ENCODE results near the gene RGMA.

RGMA gene, protein sequence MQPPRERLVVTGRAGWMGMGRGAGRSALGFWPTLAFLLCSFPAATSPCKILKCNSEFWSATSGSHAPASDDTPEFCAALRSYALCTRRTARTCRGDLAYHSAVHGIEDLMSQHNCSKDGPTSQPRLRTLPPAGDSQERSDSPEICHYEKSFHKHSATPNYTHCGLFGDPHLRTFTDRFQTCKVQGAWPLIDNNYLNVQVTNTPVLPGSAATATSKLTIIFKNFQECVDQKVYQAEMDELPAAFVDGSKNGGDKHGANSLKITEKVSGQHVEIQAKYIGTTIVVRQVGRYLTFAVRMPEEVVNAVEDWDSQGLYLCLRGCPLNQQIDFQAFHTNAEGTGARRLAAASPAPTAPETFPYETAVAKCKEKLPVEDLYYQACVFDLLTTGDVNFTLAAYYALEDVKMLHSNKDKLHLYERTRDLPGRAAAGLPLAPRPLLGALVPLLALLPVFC
- total RNA-seq, result 0 to 0.09 (median 0) reads per million in 3 donors

DNA sequence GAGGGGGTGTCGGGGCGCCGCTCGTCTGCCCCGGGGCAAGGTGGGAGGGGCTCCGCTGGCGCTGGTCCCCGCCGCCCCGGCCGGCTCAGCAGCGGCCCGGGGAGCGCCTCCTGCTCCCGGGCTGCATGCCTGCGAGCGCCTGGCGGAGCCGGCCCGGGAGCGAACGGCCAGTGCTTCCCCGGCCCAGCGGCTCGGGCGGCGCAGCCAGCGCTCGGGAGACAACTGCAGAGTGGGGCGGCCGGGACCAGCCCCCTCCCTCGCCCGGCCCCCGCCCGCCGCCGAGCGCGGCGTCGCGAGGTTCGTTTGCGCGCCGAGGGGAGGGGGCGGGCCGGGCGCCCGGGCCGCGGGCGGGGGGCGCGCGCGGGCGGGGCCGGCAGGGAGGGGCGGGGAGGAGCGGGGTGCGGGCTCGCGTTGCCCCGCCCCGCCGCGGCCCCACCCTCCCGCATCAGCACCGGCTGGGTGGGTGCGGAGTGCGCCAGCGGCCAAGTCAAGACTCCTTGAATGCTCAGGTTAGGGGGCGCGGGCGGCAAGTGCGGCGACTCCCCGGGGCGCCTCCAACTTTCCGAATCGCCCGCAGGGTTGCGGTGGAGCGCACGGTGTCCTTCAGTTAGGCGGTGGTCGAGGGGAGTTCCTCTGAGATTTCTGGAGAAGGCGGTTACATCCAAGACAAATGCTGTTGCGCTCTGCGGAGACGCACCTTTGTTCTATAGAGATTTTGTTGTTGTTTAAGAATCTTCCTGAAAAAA, at the start of gene RGMA:
TSS of gene RGMA (minus strand) at position 231 of the 746 bp plus-strand sequence. CDS start 279 bp downstream, outside the sequence.
- Histone ChIP-seq H3K27me3 (replicated peaks; ENCODE audit: control insufficient read depth, insufficient read depth, low read length, poor library complexity, severe bottlenecking) (peaks cover 28% of the 10 kb centered on the region), H3K9me3 (ENCODE audit: control insufficient read depth, low read length) (no peaks in the 10 kb centered on the region), H3K36me3 (ENCODE audit: control insufficient read depth, insufficient read depth, low read length) (no peaks in the 10 kb centered on the region), H3K4me1 (ENCODE audit: control insufficient read depth, insufficient read depth, low read length, poor library complexity, severe bottlenecking) (peaks cover 14% of the 10 kb centered on the region), H3K27ac (ENCODE audit: insufficient read depth, low read length, poor library complexity, severe bottlenecking) (no peak within 1 kb of the TSS), H3K4me3 (ENCODE audit: insufficient read depth, low read depth, low read length, poor library complexity, severe bottlenecking) (peak within 1 kb of the TSS; percentile 46)
- DNase-seq, result no peak

DNA sequence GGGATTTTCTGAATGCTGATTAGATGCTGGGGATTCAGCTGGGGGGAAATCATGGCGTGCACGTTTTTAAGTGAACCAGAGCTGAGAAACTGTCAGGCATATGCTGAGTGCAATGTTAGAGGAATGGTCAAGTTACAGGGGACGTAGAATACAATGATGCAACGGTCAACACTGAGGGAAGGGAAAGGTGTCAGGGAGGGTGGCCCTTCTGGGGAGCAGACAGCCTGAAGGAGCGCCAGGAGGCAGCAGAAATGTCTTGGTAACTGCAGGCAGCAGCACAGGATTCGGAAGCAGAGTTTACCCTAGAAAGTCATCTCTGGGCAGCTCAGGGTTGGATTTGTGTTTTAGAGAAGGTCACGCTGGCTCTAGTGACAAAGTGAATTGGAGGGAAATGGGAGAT, 47.6 kb upstream of the RGMA start:
- Histone ChIP-seq H3K4me3 (ENCODE audit: insufficient read depth, low read depth, low read length, poor library complexity, severe bottlenecking) (no peak overlapping the region), H3K27me3 (replicated peaks; ENCODE audit: control insufficient read depth, insufficient read depth, low read length, poor library complexity, severe bottlenecking) (no peaks in the 10 kb centered on the region), H3K9me3 (ENCODE audit: control insufficient read depth, low read length) (no peaks in the 10 kb centered on the region), H3K27ac (ENCODE audit: insufficient read depth, low read length, poor library complexity, severe bottlenecking) (no peak overlapping the region), H3K4me1 (ENCODE audit: control insufficient read depth, insufficient read depth, low read length, poor library complexity, severe bottlenecking) (no peaks in the 10 kb centered on the region), H3K36me3 (ENCODE audit: control insufficient read depth, insufficient read depth, low read length) (no peaks in the 10 kb centered on the region)
- DNase-seq, result no peak

DNA sequence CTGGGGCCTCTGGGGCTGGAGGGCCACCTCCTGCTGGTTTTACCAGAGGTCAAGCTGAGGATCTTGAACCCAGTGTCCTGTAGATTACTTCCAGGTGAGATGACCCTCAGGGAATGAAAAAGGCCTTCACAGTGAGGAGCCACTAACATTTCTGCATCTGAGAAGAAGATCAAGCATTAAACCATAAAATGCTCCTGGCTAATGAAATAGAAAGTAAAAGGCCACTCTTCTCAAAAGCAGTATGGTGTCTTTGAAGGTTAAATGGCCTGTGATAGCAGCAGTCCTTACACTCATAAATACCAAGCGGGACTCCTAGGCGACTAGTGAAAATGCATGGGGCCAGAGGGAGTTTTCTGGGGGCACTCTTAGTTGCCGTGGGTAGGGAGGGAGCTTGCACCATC, 47.0 kb upstream of the RGMA start:
- Histone ChIP-seq H3K9me3 (ENCODE audit: control insufficient read depth, low read length) (no peaks in the 10 kb centered on the region), H3K36me3 (ENCODE audit: control insufficient read depth, insufficient read depth, low read length) (no peaks in the 10 kb centered on the region), H3K4me1 (ENCODE audit: control insufficient read depth, insufficient read depth, low read length, poor library complexity, severe bottlenecking) (no peaks in the 10 kb centered on the region), H3K27ac (ENCODE audit: insufficient read depth, low read length, poor library complexity, severe bottlenecking) (no peak overlapping the region), H3K27me3 (replicated peaks; ENCODE audit: control insufficient read depth, insufficient read depth, low read length, poor library complexity, severe bottlenecking) (no peaks in the 10 kb centered on the region), H3K4me3 (ENCODE audit: insufficient read depth, low read depth, low read length, poor library complexity, severe bottlenecking) (no peak overlapping the region)
- no peak for DNase-seq

DNA sequence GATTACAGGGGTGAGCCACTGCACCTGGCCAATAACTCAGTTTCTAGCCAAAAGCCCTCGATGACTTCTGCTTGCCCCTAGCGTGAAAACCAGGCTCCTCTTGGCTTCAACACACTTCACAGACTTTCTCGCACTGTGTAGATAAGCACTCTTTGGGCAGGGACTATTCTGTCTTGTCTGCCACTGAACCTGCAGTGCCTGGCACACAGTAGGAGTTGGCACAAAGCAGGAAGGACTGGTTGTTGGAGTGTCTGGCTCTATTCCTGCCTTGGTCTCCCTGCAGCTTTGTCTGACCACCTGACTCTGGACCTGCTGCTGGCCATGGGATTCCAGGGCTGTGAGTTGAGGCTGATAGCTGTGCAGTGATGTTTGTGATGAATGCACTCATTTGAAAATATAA, 46.4 kb upstream of the RGMA start:
- H3K27me3 ChIP-seq (replicated peaks; ENCODE audit: control insufficient read depth, insufficient read depth, low read length, poor library complexity, severe bottlenecking), result no peaks in the 10 kb centered on the region
- H3K4me3 ChIP-seq (ENCODE audit: insufficient read depth, low read depth, low read length, poor library complexity, severe bottlenecking), result no peak overlapping the region
- H3K9me3 ChIP-seq (ENCODE audit: control insufficient read depth, low read length), result no peaks in the 10 kb centered on the region
- no peak for DNase-seq
- no peak overlapping the region for H3K27ac ChIP-seq (ENCODE audit: insufficient read depth, low read length, poor library complexity, severe bottlenecking)
- H3K36me3 ChIP-seq (ENCODE audit: control insufficient read depth, insufficient read depth, low read length), result no peaks in the 10 kb centered on the region
- H3K4me1 ChIP-seq (ENCODE audit: control insufficient read depth, insufficient read depth, low read length, poor library complexity, severe bottlenecking), result no peaks in the 10 kb centered on the region

DNA sequence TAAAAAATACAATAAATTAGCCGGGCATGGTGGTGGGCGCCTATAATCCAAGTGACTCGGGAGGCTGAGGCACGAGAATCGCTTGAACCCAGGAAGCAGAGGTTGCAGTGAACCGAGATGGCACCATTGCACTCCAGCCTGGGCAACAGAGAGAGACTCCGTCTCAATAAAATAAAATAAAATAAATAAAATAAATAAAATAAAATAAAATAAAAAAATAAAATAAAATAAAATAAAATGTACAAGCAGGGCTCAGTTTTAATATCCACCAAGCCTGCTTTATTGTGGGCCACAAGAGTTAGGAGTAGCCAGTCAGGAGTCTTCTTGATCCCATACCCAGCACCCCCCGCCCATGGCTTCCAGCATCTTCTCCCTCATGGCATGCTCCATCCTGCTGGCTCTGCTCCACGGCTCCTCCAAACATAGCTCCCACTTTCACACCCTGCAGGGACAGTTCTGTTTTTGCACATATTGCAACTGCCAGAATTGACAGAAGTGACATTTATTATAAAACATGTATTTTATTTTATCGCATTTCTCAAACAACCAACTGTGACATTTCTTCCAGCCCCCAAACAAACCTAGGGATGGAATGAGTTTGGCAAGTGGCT, 42.6 kb upstream of the RGMA start:
- no peaks in the 10 kb centered on the region for H3K36me3 ChIP-seq (ENCODE audit: control insufficient read depth, insufficient read depth, low read length)
- H3K27me3 ChIP-seq (replicated peaks; ENCODE audit: control insufficient read depth, insufficient read depth, low read length, poor library complexity, severe bottlenecking), result no peaks in the 10 kb centered on the region
- DNase-seq, result no peak
- no peaks in the 10 kb centered on the region for H3K4me1 ChIP-seq (ENCODE audit: control insufficient read depth, insufficient read depth, low read length, poor library complexity, severe bottlenecking)
- no peak overlapping the region for H3K27ac ChIP-seq (ENCODE audit: insufficient read depth, low read length, poor library complexity, severe bottlenecking)
- no peaks in the 10 kb centered on the region for H3K9me3 ChIP-seq (ENCODE audit: control insufficient read depth, low read length)
- H3K4me3 ChIP-seq (ENCODE audit: insufficient read depth, low read depth, low read length, poor library complexity, severe bottlenecking), result no peak overlapping the region

DNA sequence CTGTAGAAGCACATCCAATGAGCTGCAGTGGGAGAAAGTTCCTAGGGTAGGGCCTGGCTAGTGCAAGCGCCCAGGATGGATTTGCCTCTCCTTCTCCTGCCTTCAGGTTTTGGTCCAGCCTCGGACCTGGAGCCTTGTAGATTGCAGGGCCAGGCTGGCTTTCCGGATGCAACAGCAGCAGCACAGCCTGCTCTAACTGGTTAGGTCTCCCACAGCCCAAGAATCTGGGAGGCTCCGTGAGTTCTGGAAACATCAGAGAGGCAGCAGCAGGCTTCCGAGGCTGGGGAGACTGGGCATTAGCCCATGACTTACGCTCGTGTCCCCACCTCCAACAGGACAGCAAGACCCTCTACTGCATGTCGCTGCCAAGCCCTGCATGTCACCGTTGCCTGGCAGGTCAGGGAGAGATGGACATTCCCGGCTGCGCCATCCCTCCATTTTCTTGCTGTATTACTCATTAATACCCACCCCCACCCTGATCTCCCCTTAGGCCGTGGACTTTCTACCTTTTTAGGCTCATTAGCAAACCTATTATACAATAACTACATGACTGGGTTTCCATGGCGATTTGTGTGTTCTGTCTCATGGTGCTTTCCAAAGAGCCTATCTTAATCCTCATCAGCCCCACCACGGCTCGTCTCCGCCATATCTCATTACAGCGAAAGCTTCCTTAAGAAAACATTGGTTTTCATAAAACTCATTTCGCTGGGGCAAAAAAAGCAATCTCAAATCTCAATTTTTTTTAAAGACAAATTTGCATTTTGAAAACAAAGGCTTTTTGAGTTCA, 40.9 kb upstream of the RGMA start:
- no peak for DNase-seq
- no peaks in the 10 kb centered on the region for H3K9me3 ChIP-seq (ENCODE audit: control insufficient read depth, low read length)
- no peak overlapping the region for H3K4me3 ChIP-seq (ENCODE audit: insufficient read depth, low read depth, low read length, poor library complexity, severe bottlenecking)
- no peaks in the 10 kb centered on the region for H3K36me3 ChIP-seq (ENCODE audit: control insufficient read depth, insufficient read depth, low read length)
- no peaks in the 10 kb centered on the region for H3K4me1 ChIP-seq (ENCODE audit: control insufficient read depth, insufficient read depth, low read length, poor library complexity, severe bottlenecking)
- no peak overlapping the region for H3K27ac ChIP-seq (ENCODE audit: insufficient read depth, low read length, poor library complexity, severe bottlenecking)
- no peaks in the 10 kb centered on the region for H3K27me3 ChIP-seq (replicated peaks; ENCODE audit: control insufficient read depth, insufficient read depth, low read length, poor library complexity, severe bottlenecking)

DNA sequence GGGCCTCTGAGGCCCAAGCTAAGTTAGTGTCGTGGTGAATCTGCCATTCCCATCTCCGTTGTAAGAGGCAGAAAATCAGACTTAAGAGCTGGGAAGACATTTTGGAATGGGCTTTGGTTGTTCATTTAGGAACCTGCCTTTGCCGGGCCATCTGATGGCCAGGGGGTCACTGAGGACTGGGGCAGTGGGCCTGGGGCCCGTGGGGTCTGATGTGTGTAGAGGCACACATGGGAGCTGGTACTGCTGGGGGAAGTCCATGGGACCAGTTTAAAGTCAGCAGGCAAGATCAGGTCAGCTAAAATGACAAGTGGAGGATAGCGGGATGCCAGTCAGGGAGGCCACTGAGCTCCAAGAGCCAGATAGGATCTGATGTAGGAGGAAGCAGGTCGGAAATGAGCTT, 38.3 kb upstream of the RGMA start:
- Histone ChIP-seq H3K36me3 (ENCODE audit: control insufficient read depth, insufficient read depth, low read length) (no peaks in the 10 kb centered on the region), H3K27ac (ENCODE audit: insufficient read depth, low read length, poor library complexity, severe bottlenecking) (no peak overlapping the region), H3K27me3 (replicated peaks; ENCODE audit: control insufficient read depth, insufficient read depth, low read length, poor library complexity, severe bottlenecking) (no peaks in the 10 kb centered on the region), H3K9me3 (ENCODE audit: control insufficient read depth, low read length) (no peaks in the 10 kb centered on the region), H3K4me3 (ENCODE audit: insufficient read depth, low read depth, low read length, poor library complexity, severe bottlenecking) (no peak overlapping the region), H3K4me1 (ENCODE audit: control insufficient read depth, insufficient read depth, low read length, poor library complexity, severe bottlenecking) (no peaks in the 10 kb centered on the region)
- DNase-seq, result no peak

DNA sequence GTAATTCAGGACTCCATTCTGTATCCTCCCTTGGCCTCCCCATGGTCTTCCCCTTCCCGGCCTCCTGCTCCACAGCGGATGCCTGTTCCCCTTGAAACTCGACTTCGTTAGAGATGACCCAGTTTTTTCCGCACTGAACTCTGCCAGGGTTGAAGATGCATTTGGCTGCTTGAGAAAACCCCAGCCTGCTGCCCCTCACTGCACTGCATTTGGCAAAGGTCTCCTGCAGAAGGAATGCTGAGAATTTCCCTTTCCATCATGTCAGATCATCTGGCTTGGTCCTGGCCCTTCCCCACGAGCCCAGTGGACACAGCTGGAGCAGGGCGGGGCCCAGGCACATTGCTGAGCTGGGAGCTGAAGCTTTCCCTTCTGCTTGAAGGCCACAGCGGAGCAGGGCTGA, 37.6 kb upstream of the RGMA start:
- H3K27me3 ChIP-seq (replicated peaks; ENCODE audit: control insufficient read depth, insufficient read depth, low read length, poor library complexity, severe bottlenecking), result no peaks in the 10 kb centered on the region
- H3K9me3 ChIP-seq (ENCODE audit: control insufficient read depth, low read length), result no peaks in the 10 kb centered on the region
- H3K4me3 ChIP-seq (ENCODE audit: insufficient read depth, low read depth, low read length, poor library complexity, severe bottlenecking), result no peak overlapping the region
- H3K27ac ChIP-seq (ENCODE audit: insufficient read depth, low read length, poor library complexity, severe bottlenecking), result no peak overlapping the region
- H3K36me3 ChIP-seq (ENCODE audit: control insufficient read depth, insufficient read depth, low read length), result no peaks in the 10 kb centered on the region
- DNase-seq, result no peak
- no peaks in the 10 kb centered on the region for H3K4me1 ChIP-seq (ENCODE audit: control insufficient read depth, insufficient read depth, low read length, poor library complexity, severe bottlenecking)

DNA sequence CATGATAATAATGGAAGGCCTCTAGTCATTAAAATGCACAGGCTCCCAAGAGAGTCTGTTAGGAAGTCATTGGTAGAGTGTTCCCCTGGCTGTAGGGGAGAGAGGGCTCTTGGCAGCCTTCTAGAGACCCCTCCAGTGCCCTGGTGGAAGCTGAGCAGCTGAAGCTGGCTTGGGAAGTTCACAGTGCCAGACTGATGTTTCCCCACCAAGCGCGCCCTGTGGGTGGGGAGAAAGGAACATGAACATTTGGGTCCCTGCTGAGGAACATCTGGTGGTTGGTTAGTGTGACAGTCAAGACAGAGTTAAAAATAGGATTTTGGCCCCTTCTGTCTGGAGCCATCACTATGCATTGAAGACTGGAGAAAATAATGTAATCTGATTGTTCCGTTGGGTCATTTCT, 37.1 kb upstream of the RGMA start:
- H3K36me3 ChIP-seq (ENCODE audit: control insufficient read depth, insufficient read depth, low read length), result no peaks in the 10 kb centered on the region

More for the DNA sequence above, 37.1 kb upstream of the RGMA start:
- Histone ChIP-seq H3K4me3 (ENCODE audit: insufficient read depth, low read depth, low read length, poor library complexity, severe bottlenecking) (no peak overlapping the region), H3K4me1 (ENCODE audit: control insufficient read depth, insufficient read depth, low read length, poor library complexity, severe bottlenecking) (no peaks in the 10 kb centered on the region), H3K27me3 (replicated peaks; ENCODE audit: control insufficient read depth, insufficient read depth, low read length, poor library complexity, severe bottlenecking) (no peaks in the 10 kb centered on the region), H3K9me3 (ENCODE audit: control insufficient read depth, low read length) (no peaks in the 10 kb centered on the region), H3K27ac (ENCODE audit: insufficient read depth, low read length, poor library complexity, severe bottlenecking) (no peak overlapping the region)
- DNase-seq, result no peak
